ENCODE results near the gene MBD3L2B.

GRCh38 chr19:7018828-7019227 lies 2.4 kb downstream of the MBD3L2B start:
- TF ChIP-seq CTCF (IDR thresholded peaks at IDR 0.05; ENCODE audit: low read depth, low read length, poor library complexity, severe bottlenecking), result no peak
- no peak for TF ChIP-seq EZH2phosphoT487 (IDR thresholded peaks at IDR 0.05; ENCODE audit: borderline replicate concordance, low read length)
